ENCODE measurements around the gene ZSCAN10.

GRCh38 chr16:3129137-3130131, 30.3 kb upstream of the ZSCAN10 start:
- no peak for TF ChIP-seq CHD2 (IDR thresholded peaks at IDR 0.05; ENCODE audit: low read depth, low read length)
- TF ChIP-seq HOXA7 (CRISPR knock-in tag; IDR thresholded peaks at IDR 0.05): no peak
- TF ChIP-seq HNRNPK (IDR thresholded peaks at IDR 0.05; ENCODE audit: low read depth, low read length, poor library complexity, severe bottlenecking): no peak
- no peak for TF ChIP-seq CBX2 (IDR thresholded peaks at IDR 0.05; ENCODE audit: low read depth, low read length)
- no peak for TF ChIP-seq CBX2 (CRISPR knock-in tag; IDR thresholded peaks at IDR 0.05; ENCODE audit: low read depth)
- TF ChIP-seq EP300 (IDR thresholded peaks at IDR 0.05; ENCODE audit: low read depth in 2 of 2, low read length in 2 of 2): no peak
- no peak for TF ChIP-seq EP300 (CRISPR knock-in tag; IDR thresholded peaks at IDR 0.05; ENCODE audit: borderline replicate concordance)
- TF ChIP-seq ADNP (CRISPR knock-in tag; IDR thresholded peaks at IDR 0.05): no peak
